K562 (cell line): ENCODE measurements around the gene ST7. TPM values are rescaled to one million over a fixed set of nuclear protein-coding genes. Genes with fewer than 3 reads are reported as not detected.

Source experiments
- polyA plus RNA-seq, 8 experiments: library from polyadenylated mRNA; depleted of rRNA in 4 of 8; stranded (reverse) in 5 of 8; unstranded in 3 of 8; fragments of >200 nt; fragmentation: Nextera tagmentation in 2 of 8; fragmentation: Illumina TruSeq in 1 of 8; extraction: Ambion mirVana in 2 of 8; extraction: Trizol in 1 of 8; gene quantifications; 2 replicates each; pipeline versions ENCODE4 v1.2.1 to v1.2.3, GENCODE V29; 2011 to 2014; ENCODE audit warnings: inconsistent platforms in 1 of 8, missing spikeins in 1 of 8
- total RNA-seq, 7 experiments: library from RNA; depleted of rRNA in 6 of 7; stranded (reverse); fragments of >200 nt in 6 of 7; fragmentation: Illumina TruSeq in 2 of 7; extraction: Trizol in 2 of 7; gene quantifications; 2 replicates each; pipeline versions ENCODE4 v1.2.1 to v1.2.3, GENCODE V29; 2011 to 2021; ENCODE audit warnings: low replicate concordance in 1 of 7
- TF ChIP-seq, protein P1 (sequence below): fragments of 450-650 bp; IDR thresholded peaks from 2 replicates; pipeline ENCODE4 v1.6.1; 2016; ENCODE audit warnings: low read depth

Gene ST7
- total and polyA plus RNA-seq, 9 of the 15 experiments (the other 6 are each of a cell fraction or from before 2014, with no cell fraction given) = 23.9 to 56.3 (median 36.9) TPM

DNA sequence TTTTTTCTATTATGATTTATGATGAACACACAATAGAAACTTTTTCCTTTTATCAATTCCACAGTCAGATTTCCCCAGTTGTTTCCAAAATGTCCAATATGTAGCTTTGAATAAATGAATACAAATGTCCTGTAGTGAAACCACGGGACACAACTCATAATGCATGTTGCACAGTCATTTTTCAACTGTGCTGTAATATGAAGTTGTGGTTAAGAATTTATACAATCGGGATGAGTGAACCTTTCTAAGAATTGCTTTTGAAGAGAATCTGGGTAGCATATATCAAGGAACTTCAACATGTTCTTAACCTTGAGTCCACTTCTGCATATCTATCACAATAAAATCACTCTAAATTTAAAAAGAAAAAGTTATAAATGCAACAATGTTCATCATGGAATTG is 14.6 kb upstream of the ST7 start (continued):
- TF ChIP-seq, protein P1, sequence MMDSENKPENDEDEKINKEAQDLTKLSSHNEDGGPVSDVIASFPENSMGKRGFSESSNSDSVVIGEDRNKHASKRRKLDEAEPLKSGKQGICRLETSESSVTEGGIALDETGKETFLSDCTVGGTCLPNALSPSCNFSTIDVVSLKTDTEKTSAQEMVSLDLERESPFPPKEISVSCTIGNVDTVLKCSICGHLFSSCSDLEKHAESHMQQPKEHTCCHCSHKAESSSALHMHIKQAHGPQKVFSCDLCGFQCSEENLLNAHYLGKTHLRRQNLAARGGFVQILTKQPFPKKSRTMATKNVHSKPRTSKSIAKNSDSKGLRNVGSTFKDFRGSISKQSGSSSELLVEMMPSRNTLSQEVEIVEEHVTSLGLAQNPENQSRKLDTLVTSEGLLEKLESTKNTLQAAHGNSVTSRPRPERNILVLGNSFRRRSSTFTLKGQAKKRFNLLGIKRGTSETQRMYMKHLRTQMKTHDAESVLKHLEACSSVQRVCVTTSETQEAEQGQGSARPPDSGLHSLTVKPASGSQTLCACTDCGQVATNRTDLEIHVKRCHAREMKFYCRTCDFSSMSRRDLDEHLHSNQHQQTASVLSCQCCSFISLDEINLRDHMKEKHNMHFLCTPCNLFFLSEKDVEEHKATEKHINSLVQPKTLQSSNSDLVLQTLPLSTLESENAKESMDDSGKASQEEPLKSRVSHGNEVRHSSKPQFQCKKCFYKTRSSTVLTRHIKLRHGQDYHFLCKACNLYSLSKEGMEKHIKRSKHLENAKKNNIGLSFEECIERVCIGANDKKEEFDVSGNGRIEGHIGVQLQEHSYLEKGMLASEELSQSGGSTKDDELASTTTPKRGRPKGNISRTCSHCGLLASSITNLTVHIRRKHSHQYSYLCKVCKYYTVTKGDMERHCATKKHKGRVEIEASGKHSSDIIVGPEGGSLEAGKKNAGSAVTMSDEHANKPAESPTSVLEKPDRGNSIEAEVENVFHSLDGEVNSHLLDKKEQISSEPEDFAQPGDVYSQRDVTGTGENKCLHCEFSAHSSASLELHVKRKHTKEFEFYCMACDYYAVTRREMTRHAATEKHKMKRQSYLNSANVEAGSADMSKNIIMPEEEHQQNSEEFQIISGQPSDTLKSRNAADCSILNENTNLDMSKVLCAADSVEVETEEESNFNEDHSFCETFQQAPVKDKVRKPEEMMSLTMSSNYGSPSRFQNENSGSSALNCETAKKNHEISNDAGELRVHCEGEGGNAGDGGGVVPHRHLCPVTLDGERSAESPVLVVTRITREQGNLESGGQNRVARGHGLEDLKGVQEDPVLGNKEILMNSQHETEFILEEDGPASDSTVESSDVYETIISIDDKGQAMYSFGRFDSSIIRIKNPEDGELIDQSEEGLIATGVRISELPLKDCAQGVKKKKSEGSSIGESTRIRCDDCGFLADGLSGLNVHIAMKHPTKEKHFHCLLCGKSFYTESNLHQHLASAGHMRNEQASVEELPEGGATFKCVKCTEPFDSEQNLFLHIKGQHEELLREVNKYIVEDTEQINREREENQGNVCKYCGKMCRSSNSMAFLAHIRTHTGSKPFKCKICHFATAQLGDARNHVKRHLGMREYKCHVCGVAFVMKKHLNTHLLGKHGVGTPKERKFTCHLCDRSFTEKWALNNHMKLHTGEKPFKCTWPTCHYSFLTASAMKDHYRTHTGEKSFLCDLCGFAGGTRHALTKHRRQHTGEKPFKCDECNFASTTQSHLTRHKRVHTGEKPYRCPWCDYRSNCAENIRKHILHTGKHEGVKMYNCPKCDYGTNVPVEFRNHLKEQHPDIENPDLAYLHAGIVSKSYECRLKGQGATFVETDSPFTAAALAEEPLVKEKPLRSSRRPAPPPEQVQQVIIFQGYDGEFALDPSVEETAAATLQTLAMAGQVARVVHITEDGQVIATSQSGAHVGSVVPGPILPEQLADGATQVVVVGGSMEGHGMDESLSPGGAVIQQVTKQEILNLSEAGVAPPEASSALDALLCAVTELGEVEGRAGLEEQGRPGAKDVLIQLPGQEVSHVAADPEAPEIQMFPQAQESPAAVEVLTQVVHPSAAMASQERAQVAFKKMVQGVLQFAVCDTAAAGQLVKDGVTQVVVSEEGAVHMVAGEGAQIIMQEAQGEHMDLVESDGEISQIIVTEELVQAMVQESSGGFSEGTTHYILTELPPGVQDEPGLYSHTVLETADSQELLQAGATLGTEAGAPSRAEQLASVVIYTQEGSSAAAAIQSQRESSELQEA = no peak
